ENCODE results near the gene IQSEC3.

IQSEC3 gene

DNA sequence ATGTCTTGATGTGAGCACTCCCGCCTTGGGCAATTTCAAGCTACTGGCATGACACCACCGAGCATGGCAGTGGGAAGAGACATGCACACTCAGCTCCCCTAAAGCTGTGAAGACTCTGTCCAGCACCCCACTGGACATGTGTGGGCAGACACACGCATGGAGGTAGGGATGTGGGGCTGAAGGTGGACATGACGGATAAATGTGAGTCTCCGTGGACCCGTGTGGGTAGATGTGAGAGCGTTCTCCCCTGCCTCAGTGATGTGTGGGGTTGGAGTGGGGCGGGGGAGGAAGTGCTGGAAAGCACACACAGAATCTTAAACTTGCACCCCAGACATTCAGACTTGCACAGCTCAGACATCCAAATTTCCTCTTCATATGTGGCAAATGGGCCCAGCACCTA lies 134.8 kb downstream of the IQSEC3 start:
- H3K18ac ChIP-seq (ENCODE audit: low read depth in 1 of 2, low read length in 2 of 2) = no peak overlapping the region
- no peak overlapping the region for H2AFZ ChIP-seq (ENCODE audit: low read depth, low read length)
- no peak overlapping the region for H3K4me3 ChIP-seq (ENCODE audit: insufficient read depth in 1 of 2, low read depth in 1 of 2, low read length in 2 of 2)
- H2AK5ac ChIP-seq (ENCODE audit: low read length, severe bottlenecking) = no peak overlapping the region
- WGBS = 90% methylated on average over 8 of the region's 8 CpGs
- peak overlapping the region in 1 of 2 experiments; percentile 36 for H3K23ac ChIP-seq (ENCODE audit: low read length in 2 of 2)
- no peak for DNase-seq
- H2BK120ac ChIP-seq (ENCODE audit: low read depth, low read length) = no peak overlapping the region
- H3K27ac ChIP-seq (ENCODE audit: low read length, poor library complexity, severe bottlenecking) = no peak overlapping the region
- no peak overlapping the region for H2BK15ac ChIP-seq (ENCODE audit: low read depth, poor library complexity, severe bottlenecking)
- peaks cover 0 to 3% of the 10 kb centered on the region in 2 experiments for H3K36me3 ChIP-seq (ENCODE audit: control insufficient read depth in 1 of 2, insufficient read depth in 2 of 2, low read depth in 1 of 2, low read length in 2 of 2)
- H3K9me3 ChIP-seq (ENCODE audit: control insufficient read depth, low read length) = no peaks in the 10 kb centered on the region
- H4K91ac ChIP-seq (ENCODE audit: low read length) = no peak overlapping the region
- H2BK5ac ChIP-seq (ENCODE audit: low read depth, low read length, poor library complexity, severe bottlenecking) = no peak overlapping the region
- H3K27me3 ChIP-seq (ENCODE audit: control insufficient read depth in 1 of 2, insufficient read depth in 1 of 2, low read length in 2 of 2) = peaks cover 46 to 68% of the 10 kb centered on the region in 2 experiments
- H3K9ac ChIP-seq (ENCODE audit: low read length) = no peak overlapping the region
- peaks cover 20% of the 10 kb centered on the region for H3K4me1 ChIP-seq (ENCODE audit: control insufficient read depth, insufficient read depth, low read depth, low read length)
- no peak overlapping the region for H4K8ac ChIP-seq (ENCODE audit: low read length)
- H3K4ac ChIP-seq (ENCODE audit: low read depth in 1 of 2, low read length in 2 of 2) = no peak overlapping the region
- H3K4me2 ChIP-seq (ENCODE audit: low read length, poor library complexity, severe bottlenecking) = no peak overlapping the region
- H3K79me1 ChIP-seq (replicated peaks; ENCODE audit: low read length, poor library complexity, severe bottlenecking) = no peaks in the 10 kb centered on the region
- H2BK12ac ChIP-seq (ENCODE audit: low read length in 2 of 2) = no peak overlapping the region
- no peak overlapping the region for H3K14ac ChIP-seq (ENCODE audit: low read length in 2 of 2)

DNA sequence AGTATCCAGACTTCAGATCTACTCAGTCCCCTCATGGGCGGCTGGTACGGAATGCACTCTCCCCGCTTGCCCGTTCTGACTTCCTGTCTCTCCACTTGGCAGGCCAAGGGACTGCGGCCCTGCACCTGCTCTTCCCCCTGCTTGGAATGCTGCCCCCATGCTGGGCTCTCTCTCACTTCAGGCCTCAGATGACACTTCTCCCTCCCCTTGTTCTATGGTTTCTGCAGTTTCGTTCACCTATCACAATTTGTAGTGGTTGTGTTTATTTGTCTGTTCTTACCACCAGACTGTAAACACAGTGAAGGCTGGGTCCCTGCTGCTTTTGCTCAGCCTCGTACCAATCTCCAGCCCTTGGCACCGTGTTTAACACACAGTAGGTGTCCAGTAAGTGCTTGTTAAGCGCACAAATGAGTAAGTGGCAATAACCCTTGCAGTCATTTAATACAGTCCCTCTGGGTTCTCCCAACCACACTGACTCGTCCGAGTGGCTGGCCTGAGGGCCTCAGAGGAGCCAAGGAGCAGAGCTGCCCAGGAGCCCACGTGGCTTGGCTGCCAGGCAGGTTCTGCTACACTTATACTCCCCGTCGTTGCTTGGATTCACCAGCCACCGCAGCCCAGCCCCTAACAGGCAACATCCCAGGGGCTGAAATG lies 135.6 kb downstream of the IQSEC3 start:
- Histone ChIP-seq H3K27me3 (ENCODE audit: control insufficient read depth in 1 of 2, insufficient read depth in 1 of 2, low read length in 2 of 2) (peaks cover 50 to 75% of the 10 kb centered on the region in 2 experiments), H3K36me3 (ENCODE audit: control insufficient read depth in 1 of 2, insufficient read depth in 2 of 2, low read depth in 1 of 2, low read length in 2 of 2) (peaks cover 0 to 3% of the 10 kb centered on the region in 2 experiments), H4K91ac (ENCODE audit: low read length) (no peak overlapping the region), H2BK15ac (ENCODE audit: low read depth, poor library complexity, severe bottlenecking) (no peak overlapping the region), H3K4me3 (ENCODE audit: insufficient read depth in 1 of 2, low read depth in 1 of 2, low read length in 2 of 2) (no peak overlapping the region), H2BK12ac (ENCODE audit: low read length in 2 of 2) (no peak overlapping the region), H2BK5ac (ENCODE audit: low read depth, low read length, poor library complexity, severe bottlenecking) (no peak overlapping the region), H3K4ac (ENCODE audit: low read depth in 1 of 2, low read length in 2 of 2) (no peak overlapping the region), H3K9me3 (ENCODE audit: control insufficient read depth, low read length) (no peaks in the 10 kb centered on the region), H2AFZ (ENCODE audit: low read depth, low read length) (no peak overlapping the region), H3K4me1 (ENCODE audit: control insufficient read depth, insufficient read depth, low read depth, low read length) (peaks cover 20% of the 10 kb centered on the region), H3K18ac (ENCODE audit: low read depth in 1 of 2, low read length in 2 of 2) (no peak overlapping the region), H4K8ac (ENCODE audit: low read length) (no peak overlapping the region), H3K27ac (ENCODE audit: low read length, poor library complexity, severe bottlenecking) (no peak overlapping the region), H3K14ac (ENCODE audit: low read length in 2 of 2) (no peak overlapping the region), H3K9ac (ENCODE audit: low read length) (no peak overlapping the region), H2AK5ac (ENCODE audit: low read length, severe bottlenecking) (no peak overlapping the region), H3K4me2 (ENCODE audit: low read length, poor library complexity, severe bottlenecking) (no peak overlapping the region), H3K79me1 (replicated peaks; ENCODE audit: low read length, poor library complexity, severe bottlenecking) (no peaks in the 10 kb centered on the region), H3K23ac (ENCODE audit: low read length in 2 of 2) (no peak overlapping the region), H2BK120ac (ENCODE audit: low read depth, low read length) (no peak overlapping the region)
- DNase-seq = no peak
- 37% methylated on average over 15 of the region's 15 CpGs for WGBS

DNA sequence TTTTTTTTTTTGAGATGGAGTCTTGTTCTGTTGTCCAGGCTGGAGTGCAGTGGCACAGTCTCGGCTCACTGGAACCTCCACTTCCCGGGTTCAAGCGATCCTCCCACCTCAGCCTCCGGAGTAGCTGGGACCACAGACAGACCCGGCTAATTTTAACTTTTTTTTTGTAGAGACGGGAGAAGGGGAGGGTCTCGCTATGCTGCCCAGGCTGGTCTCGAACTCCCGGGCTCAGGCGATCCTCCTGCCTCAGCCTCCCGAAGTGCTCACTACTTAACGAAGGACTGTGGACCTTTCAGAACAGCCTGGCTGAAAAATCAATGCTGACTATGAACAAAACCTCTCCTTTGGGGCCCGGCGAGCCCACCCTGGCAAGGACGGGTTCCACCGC lies 136.5 kb downstream of the IQSEC3 start:
- peak overlapping the region; percentile 61 to 67 for H3K4me3 ChIP-seq (ENCODE audit: insufficient read depth in 1 of 2, low read depth in 1 of 2, low read length in 2 of 2)
- H3K4ac ChIP-seq (ENCODE audit: low read depth in 1 of 2, low read length in 2 of 2) = no peak overlapping the region
- H3K27ac ChIP-seq (ENCODE audit: low read length, poor library complexity, severe bottlenecking) = no peak overlapping the region
- no peaks in the 10 kb centered on the region for H3K79me1 ChIP-seq (replicated peaks; ENCODE audit: low read length, poor library complexity, severe bottlenecking)
- no peak overlapping the region for H2BK15ac ChIP-seq (ENCODE audit: low read depth, poor library complexity, severe bottlenecking)
- no peak overlapping the region for H4K91ac ChIP-seq (ENCODE audit: low read length)
- H3K27me3 ChIP-seq (ENCODE audit: control insufficient read depth in 1 of 2, insufficient read depth in 1 of 2, low read length in 2 of 2) = peaks cover 47 to 74% of the 10 kb centered on the region in 2 experiments
- H3K4me1 ChIP-seq (ENCODE audit: control insufficient read depth, insufficient read depth, low read depth, low read length) = peaks cover 20% of the 10 kb centered on the region
- no peak overlapping the region for H2BK120ac ChIP-seq (ENCODE audit: low read depth, low read length)
- peaks cover 0 to 3% of the 10 kb centered on the region in 2 experiments for H3K36me3 ChIP-seq (ENCODE audit: control insufficient read depth in 1 of 2, insufficient read depth in 2 of 2, low read depth in 1 of 2, low read length in 2 of 2)
- no peak for DNase-seq
- 68% methylated on average over 15 of the region's 16 CpGs for WGBS
- no peak overlapping the region for H2BK12ac ChIP-seq (ENCODE audit: low read length in 2 of 2)
- no peak overlapping the region for H4K8ac ChIP-seq (ENCODE audit: low read length)
- no peak overlapping the region for H2AFZ ChIP-seq (ENCODE audit: low read depth, low read length)
- no peak overlapping the region for H3K9ac ChIP-seq (ENCODE audit: low read length)
- H2AK5ac ChIP-seq (ENCODE audit: low read length, severe bottlenecking) = no peak overlapping the region
- no peak overlapping the region for H3K14ac ChIP-seq (ENCODE audit: low read length in 2 of 2)
- no peak overlapping the region for H3K18ac ChIP-seq (ENCODE audit: low read depth in 1 of 2, low read length in 2 of 2)
- no peak overlapping the region for H3K23ac ChIP-seq (ENCODE audit: low read length in 2 of 2)
- peak overlapping the region; percentile 89 for H3K4me2 ChIP-seq (ENCODE audit: low read length, poor library complexity, severe bottlenecking)
- H2BK5ac ChIP-seq (ENCODE audit: low read depth, low read length, poor library complexity, severe bottlenecking) = no peak overlapping the region
- H3K9me3 ChIP-seq (ENCODE audit: control insufficient read depth, low read length) = no peaks in the 10 kb centered on the region

DNA sequence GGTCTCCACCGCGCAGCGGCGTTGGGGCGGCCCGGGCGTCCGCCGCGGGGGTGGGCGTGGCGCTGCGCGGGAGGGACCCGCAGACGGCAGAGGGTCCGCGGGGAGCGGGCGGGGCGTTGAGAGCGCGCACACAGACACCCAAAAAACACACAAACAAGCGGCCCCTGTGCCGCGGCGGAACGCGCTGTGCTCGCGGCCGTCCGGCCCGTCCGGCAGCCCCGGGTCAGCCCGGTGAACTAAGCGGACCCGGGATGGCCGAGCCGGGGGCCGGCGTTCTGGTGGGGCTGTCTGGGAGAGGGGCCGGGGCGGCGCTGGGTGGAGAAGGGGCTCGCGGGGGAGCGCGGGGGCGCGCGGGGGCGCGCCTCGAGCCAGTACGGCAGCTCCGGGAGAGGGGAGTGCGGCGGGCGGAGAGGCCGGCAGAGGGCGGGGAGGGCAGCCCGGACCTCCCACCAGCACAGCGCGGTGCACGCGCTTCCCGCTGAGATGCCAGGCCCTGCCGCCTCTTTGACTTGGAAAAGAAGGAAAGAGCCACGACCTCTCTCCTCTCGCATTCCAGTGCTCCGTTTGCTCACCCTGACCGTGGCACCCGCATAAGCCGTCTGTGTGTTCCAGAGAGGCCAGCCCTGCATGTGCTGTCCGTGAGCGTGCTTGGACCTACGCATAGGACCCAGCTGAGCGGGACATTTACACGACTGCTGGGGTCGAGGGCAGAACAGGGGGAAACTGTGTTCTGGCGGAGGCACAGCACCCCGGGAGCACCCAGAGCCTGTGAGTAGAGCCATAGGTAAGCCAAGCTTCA lies 137.1 kb downstream of the IQSEC3 start:
- H2BK120ac ChIP-seq (ENCODE audit: low read depth, low read length) = no peak overlapping the region
- no peak overlapping the region for H2AFZ ChIP-seq (ENCODE audit: low read depth, low read length)

More for the DNA sequence above, 137.1 kb downstream of the IQSEC3 start:
- Histone ChIP-seq H3K4me3 (ENCODE audit: insufficient read depth in 1 of 2, low read depth in 1 of 2, low read length in 2 of 2) (peak overlapping the region; percentile 61 to 67), H3K18ac (ENCODE audit: low read depth in 1 of 2, low read length in 2 of 2) (no peak overlapping the region), H3K23ac (ENCODE audit: low read length in 2 of 2) (peak overlapping the region in 1 of 2 experiments; percentile 14), H3K27me3 (ENCODE audit: control insufficient read depth in 1 of 2, insufficient read depth in 1 of 2, low read length in 2 of 2) (peaks cover 47 to 77% of the 10 kb centered on the region in 2 experiments), H3K9me3 (ENCODE audit: control insufficient read depth, low read length) (no peaks in the 10 kb centered on the region), H3K4me2 (ENCODE audit: low read length, poor library complexity, severe bottlenecking) (peak overlapping the region; percentile 89), H3K4ac (ENCODE audit: low read depth in 1 of 2, low read length in 2 of 2) (no peak overlapping the region), H3K9ac (ENCODE audit: low read length) (peak overlapping the region; percentile 62), H3K36me3 (ENCODE audit: control insufficient read depth in 1 of 2, insufficient read depth in 2 of 2, low read depth in 1 of 2, low read length in 2 of 2) (peaks cover 0 to 3% of the 10 kb centered on the region in 2 experiments), H3K4me1 (ENCODE audit: control insufficient read depth, insufficient read depth, low read depth, low read length) (peaks cover 20% of the 10 kb centered on the region), H2AK5ac (ENCODE audit: low read length, severe bottlenecking) (no peak overlapping the region), H2BK12ac (ENCODE audit: low read length in 2 of 2) (no peak overlapping the region), H2BK5ac (ENCODE audit: low read depth, low read length, poor library complexity, severe bottlenecking) (no peak overlapping the region), H4K91ac (ENCODE audit: low read length) (no peak overlapping the region), H2BK15ac (ENCODE audit: low read depth, poor library complexity, severe bottlenecking) (no peak overlapping the region), H3K79me1 (replicated peaks; ENCODE audit: low read length, poor library complexity, severe bottlenecking) (no peaks in the 10 kb centered on the region), H4K8ac (ENCODE audit: low read length) (no peak overlapping the region), H3K27ac (ENCODE audit: low read length, poor library complexity, severe bottlenecking) (no peak overlapping the region), H3K14ac (ENCODE audit: low read length in 2 of 2) (no peak overlapping the region)
- DNase-seq = peak; percentile 34
- 3% methylated on average over 52 of the region's 84 CpGs for WGBS
